HG03558 (cell line): ENCODE measurements around the gene GRK1.

Experiments used
- ATAC-seq: cut with Tn5 transposase; IDR thresholded peaks from one replicate; pipeline ENCODE4 v1.9.1; 2021; ENCODE audit warnings: moderate number of reproducible peaks; ENCODE audit not compliant: unreplicated experiment; ENCODE audit errors: extremely low read depth

The GRK1 gene

DNA sequence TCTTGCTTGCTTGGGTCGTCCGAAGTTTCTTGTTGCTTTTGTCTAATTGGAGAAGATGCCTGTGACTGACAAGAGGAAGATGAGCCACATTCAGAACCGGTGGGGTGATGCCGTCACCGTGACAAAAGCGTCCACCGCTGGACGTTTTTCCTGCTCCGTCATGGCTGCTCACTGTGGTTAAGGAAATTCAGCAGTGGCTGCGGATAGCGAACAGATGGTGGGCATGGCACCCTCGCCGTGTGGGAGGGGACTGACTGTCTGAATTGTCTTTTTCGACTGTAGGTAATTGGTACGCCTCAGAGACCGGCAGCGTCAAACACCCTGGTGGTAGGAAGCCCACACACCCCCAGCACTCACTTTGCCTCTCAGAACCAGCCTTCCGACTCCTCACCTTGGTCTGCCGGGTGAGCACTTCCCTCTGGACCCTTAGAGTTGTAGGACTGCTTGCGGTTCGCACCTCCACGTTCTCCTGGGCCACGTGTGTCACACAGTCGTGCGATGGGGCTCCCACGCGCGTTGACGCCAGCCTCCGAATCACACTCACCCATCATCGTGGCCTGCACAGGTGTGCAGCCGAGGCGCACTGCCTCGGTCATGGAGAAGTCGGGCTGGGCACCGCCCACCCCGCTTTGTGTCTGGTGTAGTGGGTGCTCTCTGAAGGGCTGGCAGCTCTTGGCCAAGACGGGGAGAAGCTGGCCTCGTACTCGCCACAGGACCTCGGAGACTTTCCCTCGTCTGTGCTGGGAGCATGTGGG lies 35.5 kb upstream of the GRK1 start:
- no peak for ATAC-seq

DNA sequence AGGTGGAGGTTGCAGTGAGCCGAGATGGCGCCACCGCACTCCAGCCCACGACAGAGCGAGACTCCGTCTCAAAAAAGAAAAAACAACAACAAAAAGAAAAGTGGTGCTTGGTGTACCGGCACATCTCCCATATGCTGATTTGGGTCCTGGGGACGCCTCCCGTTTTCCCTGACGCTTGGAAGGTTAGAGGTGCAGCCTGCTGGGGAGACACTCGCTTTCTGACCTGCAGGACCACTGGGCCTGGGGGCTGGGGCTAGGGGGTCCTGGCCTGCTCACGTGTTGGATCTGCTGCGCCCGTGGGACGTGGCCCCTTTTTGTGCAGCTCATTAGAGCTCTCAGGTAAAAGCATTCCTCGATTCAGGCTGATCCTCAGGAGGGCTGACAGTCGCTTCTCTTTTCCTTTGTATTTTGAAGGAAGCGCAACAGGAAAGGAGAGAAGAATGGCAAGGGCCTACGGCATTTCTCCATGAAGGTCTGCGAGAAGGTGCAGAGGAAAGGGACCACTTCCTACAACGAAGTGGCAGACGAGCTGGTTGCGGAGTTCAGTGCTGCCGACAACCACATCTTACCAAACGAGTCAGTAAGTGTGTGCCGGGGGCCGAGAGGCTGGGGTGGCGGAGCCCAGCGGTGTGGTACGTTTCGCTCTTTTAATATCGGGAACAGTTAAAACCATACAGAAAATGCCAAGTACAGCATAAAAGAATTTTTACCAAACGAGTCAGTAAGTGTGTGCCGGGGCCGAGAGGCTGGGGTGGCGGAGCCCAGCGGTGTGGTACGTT lies 34.1 kb upstream of the GRK1 start:
- no peak for ATAC-seq

DNA sequence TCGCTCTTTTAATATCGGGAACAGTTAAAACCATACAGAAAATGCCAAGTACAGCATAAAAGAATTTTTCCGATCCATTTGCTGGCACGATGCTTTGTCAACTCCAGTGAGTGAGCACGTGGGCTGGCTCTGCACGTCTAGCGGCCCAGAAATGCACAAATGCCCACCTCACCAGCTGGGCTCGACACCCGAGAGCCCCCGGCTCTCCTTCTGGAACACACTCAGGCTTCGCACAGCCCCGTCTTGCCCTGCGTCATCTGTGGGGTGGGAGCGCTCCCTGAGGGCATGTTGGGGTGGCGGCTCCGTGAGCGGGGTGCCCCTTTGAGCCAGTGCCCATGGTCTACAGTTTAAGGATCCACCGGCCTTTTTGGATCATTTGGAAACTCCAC lies 33.5 kb upstream of the GRK1 start:
- ATAC-seq = no peak

DNA sequence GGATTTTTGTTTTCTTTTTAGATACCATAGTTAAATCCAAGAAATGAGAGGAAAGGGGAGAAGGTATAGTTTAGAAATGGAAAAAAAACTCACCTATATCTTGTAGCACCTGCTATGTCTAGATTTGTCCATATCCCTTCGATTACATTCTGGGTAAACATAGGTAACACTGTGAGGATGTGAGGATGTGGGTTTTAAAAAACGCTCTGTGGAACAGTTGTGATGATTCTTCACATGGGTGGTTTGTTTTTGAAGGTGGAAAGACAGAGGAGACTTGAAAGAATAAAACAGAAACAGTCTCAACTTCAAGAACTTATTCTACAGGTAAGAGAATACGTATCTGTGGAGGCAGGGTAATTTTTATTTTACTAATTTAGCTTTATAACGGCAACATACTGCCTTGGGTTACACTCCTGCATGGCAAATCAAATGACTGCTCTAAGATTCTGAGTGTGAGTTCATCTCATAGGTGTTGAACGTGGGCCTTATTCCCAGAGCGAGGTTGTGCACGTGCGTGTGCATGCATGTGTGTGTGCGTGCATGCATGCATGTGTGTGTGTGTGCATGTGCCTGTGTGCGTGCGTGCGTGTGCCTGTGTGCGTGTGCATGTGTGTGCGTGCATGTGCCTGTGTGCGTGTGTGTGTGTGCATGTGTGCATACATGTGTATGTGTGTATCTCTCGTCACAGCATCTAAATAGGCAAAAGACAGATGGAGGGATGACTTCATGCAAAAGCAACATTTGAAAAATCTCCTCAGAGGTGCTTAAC lies 32.6 kb upstream of the GRK1 start:
- no peak for ATAC-seq

DNA sequence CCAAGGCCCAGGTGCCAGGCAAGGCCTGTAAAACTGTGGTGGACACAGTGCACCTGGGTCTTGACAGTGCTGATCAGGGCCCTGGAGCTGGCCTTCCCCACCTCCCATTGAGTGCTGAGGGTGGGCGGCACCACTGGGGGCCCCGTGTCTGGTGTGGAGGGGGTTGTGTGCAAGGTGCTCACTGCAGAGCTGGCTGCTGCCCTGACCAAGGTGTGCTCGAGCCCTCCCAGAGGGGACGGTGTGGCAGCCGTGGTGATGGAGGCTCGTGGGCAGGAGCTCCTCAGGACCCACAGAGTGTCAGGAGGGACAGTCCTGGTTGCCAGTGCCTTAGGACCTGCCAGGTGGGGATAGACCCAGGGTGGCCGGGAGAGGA lies 32.0 kb upstream of the GRK1 start:
- ATAC-seq = no peak

DNA sequence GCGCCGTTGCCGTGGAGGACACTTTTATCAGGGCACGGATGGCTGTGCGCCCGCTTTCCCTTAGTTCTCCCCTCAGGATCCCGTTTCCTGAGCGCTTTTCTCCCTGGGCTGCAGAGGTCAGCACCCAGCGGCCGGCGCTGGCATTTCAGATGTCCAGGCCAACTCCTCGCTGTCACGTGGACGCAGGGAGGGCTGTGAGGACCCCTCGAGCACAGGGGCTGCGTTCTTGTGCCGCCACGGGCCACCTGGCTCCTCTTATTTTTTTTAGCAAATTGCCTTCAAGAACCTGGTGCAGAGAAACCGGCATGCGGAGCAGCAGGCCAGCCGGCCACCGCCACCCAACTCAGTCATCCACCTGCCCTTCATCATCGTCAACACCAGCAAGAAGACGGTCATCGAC lies 31.3 kb upstream of the GRK1 start:
- ATAC-seq = no peak

DNA sequence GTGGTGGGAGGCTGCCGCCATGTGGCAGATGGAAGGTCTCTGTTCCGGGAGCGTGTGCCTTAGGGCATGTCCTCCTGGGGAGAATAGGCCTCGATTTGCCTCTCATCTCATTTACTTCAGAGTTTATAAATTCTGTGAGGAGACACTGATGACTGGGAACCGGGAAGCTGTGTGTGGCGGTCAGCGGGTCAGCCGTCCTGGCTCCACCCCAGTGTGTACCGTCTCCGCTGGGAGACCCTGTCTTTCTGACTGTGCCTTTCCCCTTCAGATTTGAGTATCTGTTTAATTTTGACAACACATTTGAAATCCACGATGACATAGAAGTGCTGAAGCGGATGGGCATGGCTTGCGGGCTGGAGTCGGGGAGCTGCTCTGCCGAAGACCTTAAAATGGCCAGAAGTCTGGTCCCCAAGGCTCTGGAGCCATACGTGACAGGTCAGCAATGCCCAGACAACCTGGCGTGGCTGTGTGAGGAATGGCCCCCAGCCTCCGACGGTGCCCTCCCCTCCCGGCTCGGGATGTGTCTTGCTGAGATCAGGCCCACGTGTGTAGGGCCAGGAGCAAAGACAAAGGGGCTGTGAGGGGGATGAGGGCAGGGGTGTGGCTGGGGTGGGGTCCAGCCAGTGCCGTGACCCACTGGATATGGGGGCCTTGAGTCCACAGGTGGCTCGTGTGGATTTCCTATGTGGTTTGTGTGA lies 30.6 kb upstream of the GRK1 start:
- no peak for ATAC-seq

DNA sequence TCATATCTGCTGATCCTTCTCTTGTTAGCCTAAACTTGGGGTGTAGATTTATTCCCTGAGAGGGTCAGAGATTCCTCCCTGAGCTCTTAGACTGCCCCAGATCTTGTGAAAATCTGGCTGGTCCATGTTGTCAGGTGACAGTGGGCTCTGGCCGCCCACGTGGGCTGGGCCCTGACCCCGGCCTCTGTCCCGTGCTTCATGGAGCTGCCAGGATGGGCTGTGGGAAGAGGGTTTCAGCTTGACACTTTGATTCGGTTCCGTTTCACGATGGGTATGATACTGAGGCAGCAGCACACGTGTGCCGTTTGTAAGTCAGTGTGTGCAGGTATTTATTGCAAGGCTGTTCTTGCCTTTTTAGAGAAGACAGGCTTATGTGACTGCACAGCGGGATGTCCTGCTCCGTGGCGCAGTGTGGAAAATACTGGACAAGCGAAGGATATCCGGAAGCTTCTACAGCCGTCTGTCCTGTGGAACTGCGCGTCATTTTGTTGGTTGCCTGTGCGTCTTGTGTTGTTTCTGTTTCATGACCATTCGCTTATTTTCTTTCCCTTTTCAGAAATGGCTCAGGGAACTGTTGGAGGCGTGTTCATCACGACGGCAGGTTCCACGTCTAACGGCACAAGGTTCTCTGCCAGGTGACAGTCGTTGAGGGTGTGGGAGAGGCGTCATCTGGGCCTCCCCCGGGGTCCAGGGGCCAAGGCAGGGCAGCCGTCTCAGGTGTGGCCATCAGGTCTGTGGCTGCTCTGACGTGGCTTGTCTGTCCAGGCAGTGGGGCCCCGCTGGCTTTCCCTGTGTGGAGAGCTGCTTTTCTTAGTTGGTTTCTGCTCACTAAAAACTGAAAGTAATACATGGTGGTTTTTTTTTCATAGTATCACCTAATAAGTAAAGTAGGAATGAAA lies 29.5 kb upstream of the GRK1 start:
- ATAC-seq = no peak

DNA sequence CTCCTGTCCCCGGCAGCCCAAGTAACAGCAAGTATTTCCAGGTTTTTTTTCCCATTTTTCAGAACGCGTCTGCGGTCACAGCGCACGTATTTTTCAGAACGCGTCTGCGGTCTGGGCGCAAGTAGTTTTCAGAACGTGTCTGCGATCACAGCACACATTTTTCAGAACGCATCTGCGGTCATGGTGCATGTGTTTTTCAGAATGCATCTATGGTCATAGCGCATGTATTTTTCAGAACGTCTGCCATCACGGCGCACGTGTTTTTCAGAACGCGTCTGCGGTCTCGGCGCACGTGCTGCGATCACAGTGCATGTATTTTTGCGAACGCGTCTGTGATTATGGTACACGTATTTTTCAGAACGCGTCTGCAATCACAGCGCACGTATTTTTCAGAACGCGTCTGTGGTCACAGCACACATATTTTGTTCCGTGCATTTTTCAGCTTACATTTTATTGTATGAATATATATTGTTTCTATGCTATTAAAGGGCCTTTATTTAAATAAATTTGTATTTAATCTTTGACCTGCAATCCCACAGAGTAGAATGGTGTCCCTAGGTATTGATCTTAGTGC lies 28.8 kb upstream of the GRK1 start:
- no peak for ATAC-seq

DNA sequence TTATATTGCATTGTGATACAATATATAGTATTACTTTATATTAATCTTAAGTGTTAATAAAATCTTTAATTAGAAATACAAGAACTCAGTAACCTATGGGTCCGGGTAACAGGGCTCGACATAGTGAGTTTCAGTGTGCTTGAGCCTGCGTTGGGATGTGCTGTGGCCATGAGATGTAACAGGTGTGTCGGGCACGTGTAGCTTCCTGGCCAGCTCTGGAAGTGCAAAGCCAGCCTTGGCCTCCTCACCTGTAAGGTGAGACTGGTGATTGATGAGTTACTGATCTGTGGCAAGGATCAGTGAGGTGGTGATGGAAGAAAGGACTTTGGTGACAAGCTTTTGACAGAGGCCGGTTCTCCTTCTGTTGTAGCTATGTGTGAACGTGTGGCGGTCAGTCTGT lies 28.2 kb upstream of the GRK1 start:
- ATAC-seq = no peak

DNA sequence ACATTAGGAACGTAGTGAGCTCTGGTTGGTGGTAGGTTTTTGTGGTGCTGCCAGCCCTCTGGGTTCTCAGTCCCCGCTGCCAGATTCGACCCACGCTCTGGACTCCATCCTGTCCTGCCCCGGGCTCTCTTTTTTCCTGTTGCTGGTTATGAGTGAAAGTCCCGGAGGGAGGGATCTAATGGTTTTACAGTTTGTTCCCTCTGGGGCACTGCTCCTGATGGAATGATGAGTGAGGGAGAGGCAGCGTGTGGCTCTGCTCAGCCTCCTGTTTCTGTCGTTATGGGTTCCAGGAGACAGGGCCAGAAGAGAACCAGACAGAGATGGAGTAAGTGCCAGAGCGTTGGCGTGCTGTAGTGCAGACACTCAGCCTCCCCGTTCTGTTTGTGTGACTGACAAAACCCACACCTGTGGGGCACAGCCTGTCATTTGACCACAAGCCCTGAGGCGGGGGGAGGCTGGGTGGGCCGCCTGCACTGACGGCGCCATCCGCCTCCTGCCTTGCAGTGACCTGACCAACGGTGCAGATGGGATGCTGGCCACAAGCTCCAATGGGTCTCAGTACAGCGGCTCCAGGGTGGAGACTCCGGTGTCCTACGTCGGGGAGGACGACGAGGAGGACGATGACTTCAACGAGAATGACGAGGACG lies 27.3 kb upstream of the GRK1 start:
- ATAC-seq = no peak

DNA sequence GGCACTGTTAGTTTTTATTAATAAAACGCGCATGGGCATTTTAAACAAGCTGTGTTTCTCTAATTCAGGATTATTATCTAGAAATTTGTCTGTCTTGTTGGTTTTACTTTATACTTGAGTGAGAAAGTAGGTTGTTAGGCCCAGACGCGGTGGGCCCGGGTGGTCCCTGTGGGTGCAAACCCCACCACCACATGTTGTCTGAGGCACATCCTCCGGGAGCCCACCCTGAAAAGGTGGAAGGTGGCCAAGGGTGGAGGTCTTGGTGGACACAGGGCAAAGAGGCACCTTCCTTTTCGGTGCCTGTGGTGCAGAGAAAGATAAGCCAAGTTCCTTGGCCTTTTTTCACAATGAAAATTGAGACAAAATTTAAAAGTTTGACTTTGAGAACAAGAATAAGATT lies 25.6 kb upstream of the GRK1 start:
- no peak for ATAC-seq

DNA sequence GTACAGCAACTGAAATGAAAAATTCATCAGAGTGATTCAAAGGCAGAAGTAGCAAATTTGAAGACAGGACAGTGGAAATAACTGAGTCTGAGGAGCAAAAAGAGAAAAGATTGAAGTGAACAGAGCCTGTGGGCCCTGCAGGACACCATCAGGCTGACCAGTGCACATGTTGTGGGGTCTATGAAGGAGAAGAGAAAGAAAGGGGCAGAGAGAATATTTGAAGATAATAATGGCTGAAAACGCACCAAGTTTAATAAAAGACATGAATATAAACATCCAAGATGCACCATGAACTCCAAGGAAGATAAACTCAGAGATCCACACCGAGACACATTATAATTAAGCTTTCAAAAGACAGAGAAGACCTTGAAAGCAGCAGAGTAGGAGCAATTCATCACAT lies 24.5 kb upstream of the GRK1 start:
- ATAC-seq = no peak

DNA sequence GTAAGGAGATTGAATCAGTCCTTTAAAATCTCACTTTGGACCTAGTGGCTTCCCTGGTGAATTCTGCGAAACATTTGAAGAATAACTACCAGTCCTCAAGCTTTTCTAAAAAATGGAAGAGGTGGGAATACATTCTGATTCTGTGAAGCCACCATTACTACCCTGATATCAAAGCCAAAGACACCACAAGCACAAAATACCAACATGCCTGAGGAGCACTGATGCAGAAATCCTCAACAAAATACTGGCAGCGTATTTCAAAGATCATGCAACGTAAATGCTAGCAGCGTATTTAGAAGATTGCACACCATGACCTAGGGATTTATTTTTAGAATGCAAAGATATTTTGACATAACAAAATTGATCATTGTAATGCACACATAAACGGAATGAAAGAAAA lies 23.4 kb upstream of the GRK1 start:
- ATAC-seq = no peak

DNA sequence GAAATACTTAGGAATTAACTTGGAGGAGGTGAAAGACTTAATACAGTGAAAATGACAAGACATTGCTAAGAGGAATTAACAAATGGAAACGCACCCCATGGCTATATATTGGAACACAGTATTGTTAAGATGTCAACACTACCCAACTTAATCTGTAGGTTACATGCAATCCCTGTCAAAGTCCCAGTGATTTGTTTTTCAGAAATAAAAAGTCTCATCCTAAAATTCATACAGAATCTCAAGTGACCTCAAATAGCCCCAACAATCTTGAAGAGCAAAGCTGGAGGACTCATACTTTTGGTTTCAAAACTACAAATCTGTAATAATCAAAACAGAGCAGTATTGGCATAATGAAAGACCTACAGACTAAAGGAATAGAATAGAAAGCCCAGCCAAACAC lies 22.2 kb upstream of the GRK1 start:
- no peak for ATAC-seq

DNA sequence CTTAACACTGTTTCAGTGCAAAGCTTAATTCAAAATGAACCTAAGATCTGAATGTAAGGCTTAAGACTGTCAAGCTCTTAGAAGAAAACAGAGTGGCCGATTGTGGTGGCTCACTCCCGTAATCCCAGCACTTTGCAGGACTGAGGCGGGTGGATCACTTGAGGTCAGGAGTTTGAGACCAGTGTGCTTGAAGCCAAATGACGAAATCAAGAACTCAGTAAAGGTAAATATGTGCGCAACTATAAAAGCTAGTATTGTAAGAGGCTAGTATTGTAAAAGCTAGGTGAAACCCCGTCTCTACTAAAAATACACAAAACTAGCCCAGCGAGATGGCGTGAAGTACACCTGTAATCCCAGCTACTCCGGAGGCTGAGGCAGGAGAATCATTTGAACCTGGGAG lies 21.7 kb upstream of the GRK1 start:
- ATAC-seq = no peak

DNA sequence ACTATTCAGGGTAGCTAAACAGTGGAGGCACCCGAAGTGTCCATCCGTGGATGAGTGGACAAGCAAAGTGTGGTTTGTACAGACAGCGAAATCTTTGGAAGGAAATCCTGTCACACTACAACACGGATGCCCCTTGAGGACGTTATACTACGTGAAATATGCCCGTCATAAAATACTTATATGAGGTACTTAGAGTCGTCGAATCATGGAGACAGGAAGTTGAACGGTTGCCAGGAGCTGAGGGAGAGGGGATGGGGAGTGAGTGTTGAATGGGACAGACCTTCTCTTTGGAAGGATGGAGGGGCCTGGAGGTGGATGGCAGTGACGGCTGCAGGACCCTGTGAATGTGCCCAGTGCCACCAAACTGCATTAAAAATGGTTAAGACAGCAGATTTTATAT lies 20.6 kb upstream of the GRK1 start:
- no peak for ATAC-seq

DNA sequence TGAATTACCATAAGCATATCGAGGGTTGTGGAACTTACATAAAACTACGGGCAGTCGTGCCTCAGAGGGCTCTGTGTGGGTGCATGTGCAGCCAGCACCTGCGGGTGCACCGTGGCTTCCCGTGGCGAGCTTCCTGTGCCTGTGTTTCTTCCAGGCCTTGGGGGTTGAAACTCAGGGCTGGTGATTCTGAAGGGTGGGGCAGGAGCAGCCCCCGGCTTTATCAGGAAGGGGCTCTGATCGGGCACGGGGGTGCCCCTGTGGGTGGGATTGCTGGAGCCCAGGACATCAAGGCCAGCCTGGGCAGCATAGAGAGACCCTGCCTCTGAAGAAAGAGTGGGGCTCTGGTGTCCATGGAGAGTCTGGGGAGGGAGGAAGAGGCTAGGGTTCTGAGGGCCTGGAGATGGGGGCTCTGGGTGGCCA lies 20.1 kb upstream of the GRK1 start:
- no peak for ATAC-seq
